NB4 (cell line): ENCODE results near the gene EMP2.

Source experiments
- CTCF ChIP-seq: IDR thresholded peaks from one replicate; pipeline ENCODE4 v1.5.1; 2012; ENCODE audit warnings: low read depth, low read length
- MAX ChIP-seq: IDR thresholded peaks from 2 replicates; pipeline ENCODE4 v1.6.1; 2011; ENCODE audit warnings: low read depth, low read length
- MYC ChIP-seq: IDR thresholded peaks from 2 replicates; pipeline ENCODE4 v1.6.1; 2011; ENCODE audit warnings: low read depth, low read length
- POLR2A ChIP-seq: IDR thresholded peaks from 2 replicates; pipeline ENCODE4 v1.6.1; 2011; ENCODE audit warnings: mild to moderate bottlenecking; ENCODE audit not compliant: insufficient read length; ENCODE audit errors: extremely low read depth

GRCh38 chr16:10612649-10613179 is 32.3 kb upstream of the EMP2 start:
- TF ChIP-seq CTCF (no peak), POLR2A (no peak), MYC (no peak), MAX (no peak)
